Measurements from ENCODE around the gene PXDN. TPM values are rescaled to one million over a fixed set of nuclear protein-coding genes. Genes with fewer than 3 reads are reported as not detected.

PXDN gene
- total RNA-seq, 4 donors from 2014 or later: 9.0 to 46.2 (median 18.5) TPM

- intact Hi-C loops (cut with DNase I; ENCODE audit: low total_unique reads) (loop anchor here (5.0 kb wide), 1 partner anchor 163 kb away; no protein-coding TSS in a partner anchor), in situ Hi-C loops (cut with MboI; ENCODE audit: low pct_ligation_motif_present in 1 of 4, low pct_unique_long_range_greater_than_20kb in 1 of 4, low sequenced_read_pairs in 3 of 4) (loop anchor here in 3 of 4 donors (25.0 kb wide), 2 partner anchors 148 to 173 kb away; partner anchors contain the start of gene PXDN (in 2 of the 3))
- DNase-seq: no peak
- 75 to 80% methylated on average over 1 to 15 of the region's 15 CpGs for WGBS, 2 donors (ENCODE audit: low coverage in 1 of 2)
- Histone ChIP-seq H3K27me3 (no peaks in the 10 kb centered on the region), H3K36me3 (no peaks in the 10 kb centered on the region), H3K9me3 (no peaks in the 10 kb centered on the region), H3K27ac (no peak overlapping the region), H3K4me1 (peaks cover 0 to 20% (median 9%) of the 10 kb centered on the region in 4 donors), H3K4me3 (no peak overlapping the region)
- TF ChIP-seq CTCF (IDR thresholded peaks at IDR 0.05) (no peak), EP300 (IDR thresholded peaks at IDR 0.05; ENCODE audit: low read depth) (no peak), POLR2A (IDR thresholded peaks at IDR 0.05) (no peak), POLR2AphosphoS5 (IDR thresholded peaks at IDR 0.05) (no peak)
Measured at GRCh38 chr2:1588978-1589621, 155.2 kb downstream of the PXDN start.

- 73 to 84% methylated on average over 2 to 27 of the region's 27 CpGs for WGBS, 2 donors (ENCODE audit: low coverage in 1 of 2)
- Histone ChIP-seq H3K4me1 (peaks cover 0 to 14% (median 6%) of the 10 kb centered on the region in 4 donors), H3K9me3 (no peaks in the 10 kb centered on the region), H3K27ac (no peak overlapping the region), H3K27me3 (no peaks in the 10 kb centered on the region), H3K36me3 (no peaks in the 10 kb centered on the region), H3K4me3 (no peak overlapping the region)
- intact Hi-C loops (cut with DNase I; ENCODE audit: low total_unique reads): loop anchor here (5.0 kb wide), 1 partner anchor 164 kb away; no protein-coding TSS in a partner anchor
- in situ Hi-C loops (cut with MboI; ENCODE audit: low pct_ligation_motif_present in 1 of 4, low pct_unique_long_range_greater_than_20kb in 1 of 4, low sequenced_read_pairs in 3 of 4): loop anchor here in 3 of 4 donors (25.0 kb wide), 2 partner anchors 149 to 174 kb away; partner anchors contain the start of gene PXDN (in 2 of the 3)
- no peak for TF ChIP-seq EP300 (IDR thresholded peaks at IDR 0.05; ENCODE audit: low read depth)
- no peak for TF ChIP-seq POLR2A (IDR thresholded peaks at IDR 0.05)
- TF ChIP-seq CTCF (IDR thresholded peaks at IDR 0.05): no peak
- no peak for TF ChIP-seq POLR2AphosphoS5 (IDR thresholded peaks at IDR 0.05)
- DNase-seq: no peak
Measured at GRCh38 chr2:1588051-1588977, 156.0 kb downstream of the PXDN start.

GRCh38 chr2:1586923-1587840 is 157.1 kb downstream of the PXDN start:
- in situ Hi-C loops (cut with MboI; ENCODE audit: low pct_ligation_motif_present in 1 of 4, low pct_unique_long_range_greater_than_20kb in 1 of 4, low sequenced_read_pairs in 3 of 4) (loop anchor here in 3 of 4 donors (25.0 kb wide), 2 partner anchors 150 to 175 kb away; partner anchors contain the start of gene PXDN (in 2 of the 3)), intact Hi-C loops (cut with DNase I; ENCODE audit: low total_unique reads) (loop anchor here (5.0 kb wide), 1 partner anchor 165 kb away; no protein-coding TSS in a partner anchor)
- Histone ChIP-seq H3K27me3 (no peaks in the 10 kb centered on the region), H3K36me3 (no peaks in the 10 kb centered on the region), H3K4me1 (peaks cover 0 to 10% (median 4%) of the 10 kb centered on the region in 4 donors), H3K9me3 (no peaks in the 10 kb centered on the region), H3K27ac (no peak overlapping the region), H3K4me3 (no peak overlapping the region)
- WGBS, 2 donors (ENCODE audit: low coverage in 1 of 2): 62 to 77% methylated on average over 6 to 15 of the region's 17 CpGs
- no peak for DNase-seq
- TF ChIP-seq POLR2AphosphoS5 (IDR thresholded peaks at IDR 0.05): no peak
- TF ChIP-seq POLR2A (IDR thresholded peaks at IDR 0.05): no peak
- TF ChIP-seq CTCF (IDR thresholded peaks at IDR 0.05): no peak
- no peak for TF ChIP-seq EP300 (IDR thresholded peaks at IDR 0.05; ENCODE audit: low read depth)
